Keratinocyte (primary cell): ENCODE data around the gene UBAP1. TPM values are rescaled to one million over a fixed set of nuclear protein-coding genes. Genes with fewer than 3 reads are reported as not detected.
"Not testable (repeated sequence)": the region's sequence is repeated elsewhere in the genome, so short reads cannot be mapped to it uniquely, and the experiment has no call there.

ENCODE experiments used
- DNase-seq: peaks from one replicate; pipeline ENCODE4 v3.0.0-alpha.2; 2011; ENCODE audit warnings: low read depth, missing footprints, low spot score
- FAIRE-seq: peaks from 2 replicates; lab custom pipeline; 2011; peaks lifted over from hg19 to GRCh38; lab: Jason Lieb, UNC
- H2AFZ ChIP-seq: 2 replicates; pipeline ENCODE4 v1.6.0; 2012; ENCODE audit warnings: low read length, control low read depth, inconsistent platforms; ENCODE audit not compliant: control insufficient read depth
- H3K27ac ChIP-seq: 2 replicates; pipeline ENCODE4 v1.5.1; 2011; ENCODE audit warnings: low read length; ENCODE audit not compliant: control insufficient read depth, insufficient read depth
- H3K27me3 ChIP-seq: 3 replicates; pipeline ENCODE4 v1.6.0; 2011; ENCODE audit warnings: low read length; ENCODE audit not compliant: control insufficient read depth, insufficient read depth; ENCODE audit errors: extremely low read depth
- H3K36me3 ChIP-seq, 2 experiments: 2 replicates in 1 of 2; 3 replicates in 1 of 2; pipeline ENCODE4 v1.5.1; 2011; ENCODE audit warnings: low read length in 2 of 2, mild to moderate bottlenecking in 1 of 2; ENCODE audit not compliant: control insufficient read depth in 2 of 2, insufficient read depth in 2 of 2; ENCODE audit errors: extremely low read depth in 1 of 2
- H3K4me1 ChIP-seq: 3 replicates; pipeline ENCODE4 v1.5.1; 2011; ENCODE audit warnings: low read length; ENCODE audit not compliant: control insufficient read depth, insufficient read depth; ENCODE audit errors: extremely low read depth
- H3K4me2 ChIP-seq: 3 replicates; pipeline ENCODE4 v1.6.0; 2011; ENCODE audit warnings: low read depth, low read length; ENCODE audit not compliant: control insufficient read depth, insufficient read depth; ENCODE audit errors: extremely low read depth
- H3K4me3 ChIP-seq, 3 experiments: fragments of 200-600 bp in 1 of 3; sonication (generic) in 1 of 3; 2 replicates in 2 of 3; 3 replicates in 1 of 3; pipeline ENCODE4 v1.5.1; 2011 to 2016; ENCODE audit warnings: low read length in 3 of 3, mild to moderate bottlenecking in 3 of 3, control low read depth in 2 of 3, inconsistent platforms in 1 of 3, low read depth in 1 of 3, mixed read lengths in 1 of 3, mixed run types in 1 of 3, moderate library complexity in 1 of 3; ENCODE audit not compliant: control insufficient read depth in 2 of 3, insufficient read depth in 2 of 3; ENCODE audit errors: extremely low read depth in 1 of 3
- H3K79me2 ChIP-seq: 2 replicates; pipeline ENCODE4 v1.6.0; 2012; ENCODE audit warnings: low read length; ENCODE audit not compliant: control insufficient read depth, insufficient read depth
- H3K9ac ChIP-seq: 3 replicates; pipeline ENCODE4 v1.6.0; 2011; ENCODE audit warnings: low read length; ENCODE audit not compliant: control insufficient read depth, insufficient read depth; ENCODE audit errors: extremely low read depth
- H3K9me1 ChIP-seq: 3 replicates; pipeline ENCODE4 v1.6.0; 2011; ENCODE audit warnings: low read length; ENCODE audit not compliant: control insufficient read depth, insufficient read depth; ENCODE audit errors: extremely low read depth
- H3K9me3 ChIP-seq: 2 replicates; pipeline ENCODE4 v1.5.1; 2012; ENCODE audit warnings: low read depth, low read length; ENCODE audit not compliant: control insufficient read depth
- H4K20me1 ChIP-seq: 3 replicates; pipeline ENCODE4 v1.6.0; 2011; ENCODE audit warnings: low read length; ENCODE audit not compliant: control insufficient read depth, insufficient read depth; ENCODE audit errors: extremely low read depth
- EZH2 ChIP-seq: IDR thresholded peaks from one replicate; pipeline ENCODE4 v1.6.1; 2012; ENCODE audit warnings: inconsistent platforms, mild to moderate bottlenecking, low read length, moderate library complexity
- dilution Hi-C: fragments of 300-500 bp; cut with MboI; formaldehyde crosslinking; loops from one replicate; pipeline ENCODE4 v1.7.0; 2020; ENCODE audit warnings: low sequenced_read_pairs; ENCODE audit not compliant: extremely low pct_ligation_motif_present
- polyA plus RNA-seq, 5 experiments: library from polyadenylated mRNA; depleted of rRNA in 3 of 5; stranded (reverse) in 3 of 5; stranded (forward) in 1 of 5; unstranded in 1 of 5; fragments of >200 nt; gene quantifications; 1 replicate in 1 of 5; 2 replicates in 3 of 5; 3 replicates in 1 of 5; pipeline versions ENCODE4 v1.2.1 to v1.2.3, GENCODE V29; 2011 to 2012; ENCODE audit warnings: missing spikeins in 2 of 5, low read depth in 1 of 5, low replicate concordance in 1 of 5
- TF ChIP-seq, protein P1 (sequence below), 3 experiments: IDR thresholded peaks in 1 of 3; conservative IDR thresholded peaks in 1 of 3; optimal IDR thresholded peaks in 1 of 3; 2 replicates in 2 of 3; 3 replicates in 1 of 3; pipeline versions ENCODE3 to v1.5.1; 2011; ENCODE audit warnings: low read length in 3 of 3, mild to moderate bottlenecking in 3 of 3, moderate library complexity in 2 of 3, control low read depth in 1 of 3, inconsistent platforms in 1 of 3; ENCODE audit not compliant: insufficient read depth in 2 of 3; ENCODE audit errors: extremely low read depth in 1 of 3

UBAP1 gene
- polyA plus RNA-seq, 1 donor (not counting 4 experiments of a cell fraction or from before 2014, with no cell fraction given): 81.8 TPM

DNA sequence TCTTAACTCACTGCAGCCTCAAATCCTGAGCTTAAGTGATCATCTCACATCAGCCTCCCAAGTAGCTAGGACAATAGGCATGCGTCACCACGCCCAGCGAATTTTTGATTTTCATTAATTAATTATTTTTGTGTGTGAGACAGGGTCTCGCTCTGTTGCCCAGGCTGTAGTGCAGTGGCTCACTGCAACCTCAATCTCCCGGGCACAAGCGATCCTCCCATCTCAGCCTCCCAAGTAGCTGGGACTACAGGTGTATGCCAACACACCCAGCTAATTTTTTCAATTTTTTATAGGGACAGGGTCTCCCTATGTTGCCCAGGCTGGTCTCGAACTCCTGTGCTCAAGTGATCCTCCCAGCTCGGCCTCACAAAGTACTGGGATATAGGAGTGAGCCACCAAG, 41.4 kb downstream of the UBAP1 start:
- Histone ChIP-seq H3K4me1 (peaks cover 14% of the 10 kb centered on the region), H3K9ac (no peak overlapping the region), H4K20me1 (no peaks in the 10 kb centered on the region), H3K9me1 (no peaks in the 10 kb centered on the region), H3K4me3 (no peak overlapping the region), H3K4me2 (no peak overlapping the region), H2AFZ (no peak overlapping the region), H3K27me3 (no peaks in the 10 kb centered on the region), H3K27ac (no peak overlapping the region), H3K9me3 (no peaks in the 10 kb centered on the region), H3K36me3 (peaks cover 2 to 5% of the 10 kb centered on the region in 2 experiments), H3K79me2 (peaks cover 42% of the 10 kb centered on the region)
- FAIRE-seq: no peak
- dilution Hi-C loops: no loop called here
- DNase-seq: no peak
- TF ChIP-seq EZH2: no peak
- TF ChIP-seq, protein P1, sequence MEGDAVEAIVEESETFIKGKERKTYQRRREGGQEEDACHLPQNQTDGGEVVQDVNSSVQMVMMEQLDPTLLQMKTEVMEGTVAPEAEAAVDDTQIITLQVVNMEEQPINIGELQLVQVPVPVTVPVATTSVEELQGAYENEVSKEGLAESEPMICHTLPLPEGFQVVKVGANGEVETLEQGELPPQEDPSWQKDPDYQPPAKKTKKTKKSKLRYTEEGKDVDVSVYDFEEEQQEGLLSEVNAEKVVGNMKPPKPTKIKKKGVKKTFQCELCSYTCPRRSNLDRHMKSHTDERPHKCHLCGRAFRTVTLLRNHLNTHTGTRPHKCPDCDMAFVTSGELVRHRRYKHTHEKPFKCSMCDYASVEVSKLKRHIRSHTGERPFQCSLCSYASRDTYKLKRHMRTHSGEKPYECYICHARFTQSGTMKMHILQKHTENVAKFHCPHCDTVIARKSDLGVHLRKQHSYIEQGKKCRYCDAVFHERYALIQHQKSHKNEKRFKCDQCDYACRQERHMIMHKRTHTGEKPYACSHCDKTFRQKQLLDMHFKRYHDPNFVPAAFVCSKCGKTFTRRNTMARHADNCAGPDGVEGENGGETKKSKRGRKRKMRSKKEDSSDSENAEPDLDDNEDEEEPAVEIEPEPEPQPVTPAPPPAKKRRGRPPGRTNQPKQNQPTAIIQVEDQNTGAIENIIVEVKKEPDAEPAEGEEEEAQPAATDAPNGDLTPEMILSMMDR (optimal IDR thresholded peaks at IDR 0.05 in 1 of 3, IDR thresholded peaks at IDR 0.05 in 1 of 3, conservative IDR thresholded peaks at IDR 0.05 in 1 of 3; ENCODE audit: extremely low read depth in 1 of 3, insufficient read depth in 2 of 3, low read length in 3 of 3): no peak

DNA sequence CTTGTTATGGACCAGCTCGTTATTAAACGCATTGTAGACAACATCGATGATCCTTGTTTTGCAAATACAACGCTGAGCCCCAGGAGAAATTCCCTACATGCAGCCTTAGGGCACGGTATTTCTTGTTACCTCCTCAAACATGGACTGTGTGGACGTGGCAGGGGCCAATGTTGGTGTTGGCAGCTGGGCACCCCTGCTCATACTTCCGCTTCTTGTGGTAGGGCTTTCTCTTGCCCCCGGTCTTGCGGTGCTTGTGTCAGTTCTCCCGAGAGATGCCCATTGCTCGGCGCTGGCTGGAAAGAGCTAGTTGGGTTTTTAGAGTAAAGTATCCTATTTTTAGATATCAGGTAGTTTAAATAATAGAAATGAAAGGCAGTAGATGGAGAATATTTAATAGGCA, 45.5 kb downstream of the UBAP1 start:
- H3K27me3 ChIP-seq: no peaks in the 10 kb centered on the region
- H3K4me3 ChIP-seq: no peak overlapping the region
- dilution Hi-C loops: no loop called here
- H3K9ac ChIP-seq: no peak overlapping the region
- H2AFZ ChIP-seq: no peak overlapping the region
- H4K20me1 ChIP-seq: peaks cover 3% of the 10 kb centered on the region
- peaks cover 57% of the 10 kb centered on the region for H3K79me2 ChIP-seq
- FAIRE-seq: no peak
- no peak overlapping the region for H3K4me2 ChIP-seq
- no peaks in the 10 kb centered on the region for H3K9me3 ChIP-seq
- peaks cover 2 to 10% of the 10 kb centered on the region in 2 experiments for H3K36me3 ChIP-seq
- no peaks in the 10 kb centered on the region for H3K9me1 ChIP-seq
- H3K4me1 ChIP-seq: peaks cover 14% of the 10 kb centered on the region
- H3K27ac ChIP-seq: no peak overlapping the region
- DNase-seq: no peak
- TF ChIP-seq, protein P1 (optimal IDR thresholded peaks at IDR 0.05 in 1 of 3, IDR thresholded peaks at IDR 0.05 in 1 of 3, conservative IDR thresholded peaks at IDR 0.05 in 1 of 3; ENCODE audit: extremely low read depth in 1 of 3, insufficient read depth in 2 of 3, low read length in 3 of 3): no peak
- TF ChIP-seq EZH2: no peak

DNA sequence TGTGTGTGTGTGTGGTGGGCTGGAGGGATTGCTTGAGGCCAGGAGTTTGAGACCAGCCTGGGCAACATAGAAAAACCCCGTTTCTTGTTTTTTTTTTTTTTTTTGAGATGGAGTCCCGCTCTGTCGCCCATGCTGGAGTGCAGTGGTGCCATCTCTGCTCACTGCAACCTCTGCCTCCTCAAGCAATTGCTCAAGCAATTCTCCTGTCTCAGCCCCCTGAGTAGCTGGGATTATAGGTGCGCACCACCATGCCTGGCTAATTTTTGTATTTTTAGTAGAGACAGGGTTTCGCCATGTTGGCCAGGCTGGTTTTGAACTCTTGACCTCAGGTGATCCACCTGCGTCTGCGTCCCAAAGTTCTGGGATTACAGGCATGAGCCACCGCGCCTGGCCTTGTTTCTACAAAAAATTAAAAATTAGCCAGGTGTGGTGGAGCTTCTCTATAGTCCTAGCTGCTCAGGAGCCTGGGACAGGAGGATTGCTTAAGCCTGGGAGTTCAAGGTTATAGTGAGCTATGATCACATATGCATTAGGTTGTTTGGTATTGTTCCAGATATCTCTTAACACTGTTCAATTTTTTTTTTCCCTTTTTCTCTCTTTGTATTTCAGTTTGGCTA, 47.4 kb downstream of the UBAP1 start:
- H3K4me3 ChIP-seq, H3K27ac ChIP-seq, H2AFZ ChIP-seq, dilution Hi-C loops, FAIRE-seq, H3K27me3 ChIP-seq, H3K9me3 ChIP-seq, H3K9me1 ChIP-seq, DNase-seq, H3K4me2 ChIP-seq, H3K9ac ChIP-seq, H4K20me1 ChIP-seq: not testable (repeated sequence)
- Histone ChIP-seq H3K79me2 (peaks cover 65% of the 10 kb centered on the region), H3K36me3 (peaks cover 2 to 10% of the 10 kb centered on the region in 2 experiments), H3K4me1 (peaks cover 14% of the 10 kb centered on the region)
